Esophagus squamous epithelium (tissue), 5 donors: Measurements from ENCODE around the gene LGMN. TPM values are rescaled to one million over a fixed set of nuclear protein-coding genes. Genes with fewer than 3 reads are reported as not detected.

Experiments
- DNase-seq: peaks from one replicate; lab custom pipeline; 2025; lab: John Stamatoyannopoulos, UW
- H3K27ac ChIP-seq, 4 donors: fragments of 200-600 bp; sonication (generic); one replicate each; pipeline ENCODE4 v1.5.1; 2016 to 2019; ENCODE audit warnings: mild to moderate bottlenecking in 1 of 4
- H3K27me3 ChIP-seq, 4 donors: fragments of 200-600 bp; sonication (generic); 1 replicate in 3 of 4; 2 replicates in 1 of 4; pipeline versions ENCODE4 v1.5.1 to v1.6.0; 2017 to 2021; ENCODE audit warnings: antibody characterized with exemption in 1 of 4
- H3K36me3 ChIP-seq, 3 donors: fragments of 200-600 bp; sonication (generic); one replicate each; pipeline ENCODE4 v1.5.1; 2016 to 2019
- H3K4me1 ChIP-seq, 3 donors: fragments of 200-600 bp; sonication (generic); one replicate each; pipeline ENCODE4 v1.5.1; 2017 to 2019
- H3K4me3 ChIP-seq, 4 donors: fragments of 200-600 bp; sonication (generic); 1 replicate in 3 of 4; 2 replicates in 1 of 4; pipeline ENCODE4 v1.5.1; 2016 to 2019; ENCODE audit warnings: mild to moderate bottlenecking in 2 of 4, moderate library complexity in 1 of 4
- H3K9me3 ChIP-seq, 3 donors: fragments of 200-600 bp; sonication (generic); one replicate each; pipeline ENCODE4 v1.5.1; 2016 to 2019
- POLR2A ChIP-seq, 4 donors: fragments of 450-650 bp; IDR thresholded peaks; one replicate each; pipeline ENCODE4 v1.6.1; 2017; ENCODE audit warnings: antibody characterized with exemption in 4 of 4, mild to moderate bottlenecking in 4 of 4, moderate library complexity in 3 of 4
- WGBS, 2 donors: methylation state at CpG; one replicate each; pipeline ENCODE4 v1.1.5; 2018; 5-methylcytosine and 5-hydroxymethylcytosine counted together
- intact Hi-C: fragments of 100-400 bp; cut with DNase I; formaldehyde crosslinking; loops from one replicate; pipeline ENCODE4 v1.15.0; 2022
- total RNA-seq, 4 donors: library from RNA; depleted of rRNA; stranded (reverse); fragments of >200 nt; gene quantifications; one replicate each; pipeline ENCODE4 v1.1.0, GENCODE V29; 2016
- TF ChIP-seq, protein P1 (sequence below), 6 experiments: fragments of 450-650 bp in 4 of 6; fragments of 200-600 bp in 2 of 6; sonication (generic) in 2 of 6; IDR thresholded peaks; one replicate each; pipeline ENCODE4 v1.5.1; 2016 to 2019; ENCODE audit warnings: antibody characterized with exemption in 6 of 6, mild to moderate bottlenecking in 4 of 6, moderate library complexity in 4 of 6
- donor health status: DM: yes; HTN: yes; CAD: no.

The LGMN gene
- total RNA-seq, 4 donors from 2014 or later, result 42.6 to 107 (median 70.8) TPM

DNA sequence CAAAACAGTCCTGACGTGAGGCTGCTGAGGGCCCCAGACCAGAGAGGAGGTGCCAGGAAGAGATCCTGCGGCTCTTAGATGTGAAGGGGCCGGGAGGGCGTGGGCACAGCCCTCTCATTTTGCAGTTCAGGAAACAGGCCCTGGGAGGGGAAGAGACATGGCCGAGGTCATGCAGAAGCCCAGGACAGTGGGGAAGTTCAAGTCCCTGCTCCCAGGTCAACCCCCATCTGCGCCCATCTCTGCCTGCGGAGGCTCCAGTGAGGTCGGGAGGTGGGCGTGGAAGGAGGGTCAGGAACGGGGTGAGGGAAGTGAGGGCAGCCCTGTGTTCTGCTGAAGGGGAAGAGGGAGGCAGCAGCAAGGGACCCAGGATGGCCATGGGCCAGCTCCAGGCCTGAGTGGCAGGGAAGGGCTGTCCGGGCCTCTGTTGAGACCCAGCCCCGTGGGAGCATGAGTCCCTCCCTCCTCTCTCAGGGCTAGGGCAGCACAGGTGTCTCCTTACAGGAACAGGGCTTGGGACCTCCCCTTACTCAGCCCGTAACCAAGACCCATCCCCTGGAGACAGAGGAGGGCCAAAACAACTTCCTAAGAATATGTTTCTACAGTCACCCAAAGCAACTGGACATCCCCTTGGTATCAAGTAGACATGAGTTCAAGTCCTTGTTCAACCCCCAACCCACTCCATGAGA, 90.8 kb downstream of the LGMN start:
- no peaks in the 10 kb centered on the region for H3K9me3 ChIP-seq
- no peaks in the 10 kb centered on the region for H3K27me3 ChIP-seq
- intact Hi-C loops, result no loop called here
- 60 to 74% methylated on average over 10 of the region's 13 CpGs for WGBS, 2 donors
- peaks cover 0 to 36% (median 4%) of the 10 kb centered on the region in 3 donors for H3K4me1 ChIP-seq
- peak overlapping the region in 3 of 4 donors; percentile 70 to 73 (median 72) for H3K27ac ChIP-seq
- TF ChIP-seq, protein P1, sequence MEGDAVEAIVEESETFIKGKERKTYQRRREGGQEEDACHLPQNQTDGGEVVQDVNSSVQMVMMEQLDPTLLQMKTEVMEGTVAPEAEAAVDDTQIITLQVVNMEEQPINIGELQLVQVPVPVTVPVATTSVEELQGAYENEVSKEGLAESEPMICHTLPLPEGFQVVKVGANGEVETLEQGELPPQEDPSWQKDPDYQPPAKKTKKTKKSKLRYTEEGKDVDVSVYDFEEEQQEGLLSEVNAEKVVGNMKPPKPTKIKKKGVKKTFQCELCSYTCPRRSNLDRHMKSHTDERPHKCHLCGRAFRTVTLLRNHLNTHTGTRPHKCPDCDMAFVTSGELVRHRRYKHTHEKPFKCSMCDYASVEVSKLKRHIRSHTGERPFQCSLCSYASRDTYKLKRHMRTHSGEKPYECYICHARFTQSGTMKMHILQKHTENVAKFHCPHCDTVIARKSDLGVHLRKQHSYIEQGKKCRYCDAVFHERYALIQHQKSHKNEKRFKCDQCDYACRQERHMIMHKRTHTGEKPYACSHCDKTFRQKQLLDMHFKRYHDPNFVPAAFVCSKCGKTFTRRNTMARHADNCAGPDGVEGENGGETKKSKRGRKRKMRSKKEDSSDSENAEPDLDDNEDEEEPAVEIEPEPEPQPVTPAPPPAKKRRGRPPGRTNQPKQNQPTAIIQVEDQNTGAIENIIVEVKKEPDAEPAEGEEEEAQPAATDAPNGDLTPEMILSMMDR (IDR thresholded peaks at IDR 0.05), result no peak
- peak in 1 of 4 donors; percentile 36 for TF ChIP-seq POLR2A (IDR thresholded peaks at IDR 0.05)
- DNase-seq, result no peak
- no peak overlapping the region for H3K4me3 ChIP-seq
- peaks cover 0 to 35% (median 0%) of the 10 kb centered on the region in 3 donors for H3K36me3 ChIP-seq

DNA sequence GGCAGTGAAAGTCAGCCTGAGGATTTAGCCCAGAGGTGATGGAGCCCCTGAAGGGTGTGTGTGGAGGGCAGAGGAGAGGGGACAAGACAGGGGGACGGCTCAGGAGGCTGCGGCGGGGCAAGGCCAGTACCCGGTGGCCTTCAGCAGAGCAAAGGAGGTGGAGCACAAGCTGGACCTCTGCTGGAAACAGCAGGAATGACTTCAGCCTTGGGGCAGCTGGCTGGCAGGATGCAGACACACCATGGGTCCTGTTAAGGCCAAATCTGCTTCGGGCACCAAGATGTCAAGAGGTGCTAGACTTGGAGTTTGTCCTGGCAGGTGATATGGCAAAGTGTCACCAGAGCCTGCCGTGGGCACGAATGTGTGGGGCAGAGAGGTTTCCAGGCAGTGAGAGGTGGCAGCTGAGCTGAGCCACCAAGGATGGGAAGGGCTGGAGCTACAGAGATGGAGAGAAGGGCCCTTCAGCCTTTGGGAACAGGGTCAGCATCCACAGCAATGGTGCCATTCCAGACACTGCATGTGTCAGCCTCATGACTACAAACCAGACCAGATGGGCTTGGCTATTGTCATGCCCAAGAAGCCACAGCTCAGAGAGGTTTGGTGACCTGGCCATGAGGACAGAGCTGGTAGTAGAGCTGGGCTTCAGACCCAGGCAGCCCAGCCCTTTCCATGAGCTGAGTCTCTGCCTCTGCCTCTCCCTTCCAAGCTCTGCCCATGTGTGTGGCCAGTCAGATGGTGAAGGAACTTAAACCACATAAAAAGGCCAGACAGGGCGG, 91.9 kb downstream of the LGMN start:
- no peak for TF ChIP-seq POLR2A (IDR thresholded peaks at IDR 0.05)
- TF ChIP-seq, protein P1 (IDR thresholded peaks at IDR 0.05), result no peak
- Histone ChIP-seq H3K9me3 (no peaks in the 10 kb centered on the region), H3K36me3 (peaks cover 0 to 26% (median 0%) of the 10 kb centered on the region in 3 donors), H3K27ac (peak overlapping the region in 3 of 4 donors; percentile 70 to 73 (median 72)), H3K27me3 (no peaks in the 10 kb centered on the region), H3K4me1 (peaks cover 0 to 36% (median 4%) of the 10 kb centered on the region in 3 donors), H3K4me3 (peak overlapping the region in 2 of 4 donors; percentile 21 to 39)
- DNase-seq, result no peak
- 83 to 84% methylated on average over 7 of the region's 8 CpGs for WGBS, 2 donors
- intact Hi-C loops, result no loop called here

GRCh38 chr14:92655419-92656201, 92.8 kb downstream of the LGMN start:
- no peak for DNase-seq
- TF ChIP-seq POLR2A (IDR thresholded peaks at IDR 0.05), result no peak
- TF ChIP-seq, protein P1 (IDR thresholded peaks at IDR 0.05), result no peak
- H3K9me3 ChIP-seq, result no peaks in the 10 kb centered on the region
- peak overlapping the region in 3 of 4 donors; percentile 72 to 87 (median 73) for H3K27ac ChIP-seq
- H3K4me1 ChIP-seq, result peaks cover 5 to 41% (median 6%) of the 10 kb centered on the region in 3 donors
- intact Hi-C loops, result no loop called here
- peaks cover 0 to 17% (median 0%) of the 10 kb centered on the region in 3 donors for H3K36me3 ChIP-seq
- no peaks in the 10 kb centered on the region for H3K27me3 ChIP-seq
- H3K4me3 ChIP-seq, result peak overlapping the region in 2 of 4 donors; percentile 21 to 39
- WGBS, 2 donors, result 82 to 86% methylated on average over 12 to 13 of the region's 13 CpGs

DNA sequence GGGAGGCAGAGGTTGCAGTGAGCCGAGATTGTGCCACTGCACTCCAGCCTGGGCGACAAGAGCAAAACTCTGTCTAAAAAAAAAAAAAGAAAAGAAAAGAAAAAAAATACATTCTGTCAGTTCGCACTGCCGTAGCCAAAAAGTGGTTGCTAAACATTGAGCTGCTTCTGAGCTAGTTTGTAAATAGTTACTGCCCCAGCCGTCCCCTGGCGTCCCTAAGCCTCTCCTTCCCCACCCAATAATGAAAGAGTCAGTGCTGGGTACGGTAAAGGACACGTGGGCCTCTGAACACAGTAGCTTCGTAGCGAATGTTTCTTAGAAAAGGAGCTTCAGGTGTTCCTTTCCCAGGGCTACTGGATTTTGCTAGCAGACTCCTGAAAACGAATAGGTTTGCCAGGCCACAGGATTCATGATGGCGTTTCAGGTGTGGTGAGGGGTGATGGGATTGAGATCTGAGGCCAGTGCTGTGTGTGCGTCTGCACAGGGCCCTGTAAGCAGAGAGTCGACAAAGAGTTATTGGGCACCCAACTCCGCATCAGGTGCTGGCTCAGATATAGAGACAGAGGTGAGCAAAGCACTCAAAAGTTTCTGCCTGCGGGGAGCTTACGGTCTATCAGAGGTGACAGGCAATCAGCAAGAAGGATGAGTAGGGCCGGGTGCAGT, 94.1 kb downstream of the LGMN start:
- H3K4me1 ChIP-seq, result peaks cover 7 to 41% (median 15%) of the 10 kb centered on the region in 3 donors
- TF ChIP-seq, protein P1 (IDR thresholded peaks at IDR 0.05), result no peak
- TF ChIP-seq POLR2A (IDR thresholded peaks at IDR 0.05), result no peak
- peak overlapping the region in 3 of 4 donors; percentile 19 to 39 (median 35) for H3K4me3 ChIP-seq
- no peaks in the 10 kb centered on the region for H3K9me3 ChIP-seq
- no peak for DNase-seq
- peaks cover 0 to 7% (median 0%) of the 10 kb centered on the region in 3 donors for H3K36me3 ChIP-seq
- intact Hi-C loops, result no loop called here
- 73 to 84% methylated on average over 18 of the region's 18 CpGs for WGBS, 2 donors
- peak overlapping the region in 3 of 4 donors; percentile 55 to 87 (median 72) for H3K27ac ChIP-seq
- H3K27me3 ChIP-seq, result no peaks in the 10 kb centered on the region

Other genes with a start within 250 kb of the LGMN start
- gene RIN3, start 234.8 kb downstream of the LGMN start, total RNA-seq, result 1 to 10 TPM; 1.9 to 9.7 (median 4.4) TPM
- gene GOLGA5, start 45.7 kb upstream of the LGMN start, total RNA-seq, result 10 to 100 TPM; 23.2 to 37.2 (median 31.7) TPM
- gene CHGA, start 174.5 kb upstream of the LGMN start, total RNA-seq, result under 1 TPM in 1 of 4 donors, not detected in 3; 0.31 TPM